DMS 273 (cell line): ENCODE data around the gene TFAP2E.

Source experiments
- DNase-seq: peaks from one replicate; lab custom pipeline; 2025; ENCODE audit not compliant: unreplicated experiment; lab: John Stamatoyannopoulos, UW

Gene TFAP2E

GRCh38 chr1:35594005-35594760 lies 21.1 kb downstream of the TFAP2E start:
- DNase-seq: no peak

- DNase-seq: no peak
Observed at GRCh38 chr1:35595684-35596083, 22.6 kb downstream of the TFAP2E start.

GRCh38 chr1:35597870-35598269 lies 24.8 kb downstream of the TFAP2E start:
- DNase-seq: no peak

- no peak for DNase-seq
Observed at GRCh38 chr1:35598895-35599294, 25.8 kb downstream of the TFAP2E start.

- no peak for DNase-seq
Observed at GRCh38 chr1:35599411-35599810, 26.3 kb downstream of the TFAP2E start.

- DNase-seq: no peak
Observed at GRCh38 chr1:35600593-35600992, 27.5 kb downstream of the TFAP2E start.

- no peak for DNase-seq
Observed at GRCh38 chr1:35603468-35603867, 30.4 kb downstream of the TFAP2E start.

GRCh38 chr1:35603941-35604340 lies 30.8 kb downstream of the TFAP2E start:
- no peak for DNase-seq

GRCh38 chr1:35605071-35605866 lies 32.2 kb downstream of the TFAP2E start:
- no peak for DNase-seq

- DNase-seq: no peak
Observed at GRCh38 chr1:35605867-35606182, 32.7 kb downstream of the TFAP2E start.

- no peak for DNase-seq
Observed at GRCh38 chr1:35611655-35612054, 38.5 kb downstream of the TFAP2E start.

GRCh38 chr1:35615440-35615839 lies 42.3 kb downstream of the TFAP2E start:
- no peak for DNase-seq

GRCh38 chr1:35619237-35620121 lies 46.4 kb downstream of the TFAP2E start:
- no peak for DNase-seq

- DNase-seq: peak; percentile 37
Observed at GRCh38 chr1:35622510-35623178, 49.5 kb downstream of the TFAP2E start.

GRCh38 chr1:35623832-35624231 lies 50.7 kb downstream of the TFAP2E start:
- peak; percentile 62 for DNase-seq

- no peak for DNase-seq
Observed at GRCh38 chr1:35629051-35629450, 55.9 kb downstream of the TFAP2E start.

- no peak for DNase-seq
Observed at GRCh38 chr1:35631396-35631795, 58.3 kb downstream of the TFAP2E start.

- DNase-seq: no peak
Observed at GRCh38 chr1:35633547-35633946, 60.4 kb downstream of the TFAP2E start.

- DNase-seq: peak; percentile 24
Observed at GRCh38 chr1:35637401-35637809, 64.3 kb downstream of the TFAP2E start.

GRCh38 chr1:35640380-35641232 lies 67.5 kb downstream of the TFAP2E start:
- DNase-seq: peak; percentile 50
